HCT116 (cell line): Measurements from ENCODE around the gene PCDH9.

Experiments used
- CTCF ChIP-seq, 3 experiments: fragments of 200-600 bp in 1 of 3; sonication (generic) in 1 of 3; IDR thresholded peaks in 2 of 3; conservative IDR thresholded peaks in 1 of 3; 2 replicates each; pipeline ENCODE4 v1.5.1; 2012 to 2017; ENCODE audit warnings: low read depth in 2 of 3, low read length in 2 of 3, antibody characterized with exemption in 1 of 3, borderline replicate concordance in 1 of 3, control low read depth in 1 of 3, mild to moderate bottlenecking in 1 of 3, mixed read lengths in 1 of 3, mixed run types in 1 of 3, moderate library complexity in 1 of 3; ENCODE audit not compliant: insufficient read depth in 1 of 3
- POLR2A ChIP-seq: IDR thresholded peaks from 2 replicates; pipeline ENCODE4 v1.7.0; 2011; ENCODE audit warnings: borderline replicate concordance; ENCODE audit not compliant: insufficient read depth, insufficient read length; ENCODE audit errors: extremely low read depth
- POLR2AphosphoS5 ChIP-seq: IDR thresholded peaks from 2 replicates; pipeline ENCODE4 v1.6.1; 2011; ENCODE audit warnings: mild to moderate bottlenecking, low read depth, low read length, moderate library complexity
- RAD21 ChIP-seq: IDR thresholded peaks from 2 replicates; pipeline ENCODE4 v1.6.1; 2012; ENCODE audit warnings: low read depth, mild to moderate bottlenecking
- YY1 ChIP-seq: IDR thresholded peaks from 2 replicates; pipeline ENCODE4 v1.6.1; 2011; ENCODE audit warnings: low read length, low read depth, moderate library complexity, mild to moderate bottlenecking; ENCODE audit not compliant: insufficient replicate concordance; ENCODE audit errors: extremely low read depth
- ZNF274 ChIP-seq: fragments of 200-500 bp; sonication (Bioruptor generic); IDR thresholded peaks from 2 replicates; pipeline ENCODE4 v1.6.1; 2014; ENCODE audit warnings: mild to moderate bottlenecking, low read depth, low read length, inconsistent platforms

- TF ChIP-seq ZNF274: no peak
- TF ChIP-seq YY1: no peak
- TF ChIP-seq RAD21: no peak
- no peak for TF ChIP-seq CTCF (IDR thresholded peaks at IDR 0.05 in 2 of 3, conservative IDR thresholded peaks at IDR 0.05 in 1 of 3; ENCODE audit: borderline replicate concordance in 1 of 3, insufficient read depth in 1 of 3, low read depth in 2 of 3, low read length in 2 of 3)
- TF ChIP-seq POLR2A: no peak
- TF ChIP-seq POLR2AphosphoS5: no peak
These were observed 228.8 kb downstream of the PCDH9 start for GRCh38 chr13:67001363-67001762.
